Muscle of arm (tissue), 14 donors: Measurements from ENCODE around the gene KCNJ12. TPM values are rescaled to one million over a fixed set of nuclear protein-coding genes. Genes with fewer than 3 reads are reported as not detected.
"Not testable (repeated sequence)": the region's sequence is repeated elsewhere in the genome, so short reads cannot be mapped to it uniquely, and the experiment has no call there.

Source experiments
- DNase-seq: peaks from one replicate; pipeline ENCODE4 v3.0.0-alpha.2; 2013
- long read RNA-seq, 11 donors: transcript quantifications; one replicate each; lab custom pipeline, GENCODE V29; 2026
- polyA plus RNA-seq, 12 donors: library from polyadenylated mRNA; unstranded; fragments of 120-200 nt; gene quantifications; one replicate each; pipeline ENCODE4 v1.2.1, GENCODE V29; 2013; ENCODE audit not compliant: insufficient read length in 12 of 12

Gene KCNJ12
- polyA plus RNA-seq: 10 to 100 TPM in 4 of 12 donors, 1 to 10 TPM in 7, not detected in 1; 2.6 to 20.1 (median 8.9) TPM
- long read RNA-seq, donor 1, full-length matches to known transcripts: 1 of 1 reads
- long read RNA-seq, donor 1, partial matches to known transcripts: 0 of 1 reads
- long read RNA-seq, donor 1, other reads (novel, unspliced or antisense): 0 of 1 reads
- long read RNA-seq, donor 2, full-length matches to known transcripts: 2 of 2 reads
- long read RNA-seq, donor 2, partial matches to known transcripts: 0 of 2 reads
- long read RNA-seq, donor 2, other reads (novel, unspliced or antisense): 0 of 2 reads
- long read RNA-seq, donor 3, full-length matches to known transcripts: 3 of 3 reads
- long read RNA-seq, donor 3, partial matches to known transcripts: 0 of 3 reads
- long read RNA-seq, donor 3, other reads (novel, unspliced or antisense): 0 of 3 reads
- long read RNA-seq, donor 4, full-length matches to known transcripts: 1 of 1 reads
- long read RNA-seq, donor 4, partial matches to known transcripts: 0 of 1 reads
- long read RNA-seq, donor 4, other reads (novel, unspliced or antisense): 0 of 1 reads
- long read RNA-seq, donor 5, full-length matches to known transcripts: 10 of 10 reads
- long read RNA-seq, donor 5, partial matches to known transcripts: 0 of 10 reads
- long read RNA-seq, donor 5, other reads (novel, unspliced or antisense): 0 of 10 reads
- long read RNA-seq, donor 6, full-length matches to known transcripts: 1 of 1 reads
- long read RNA-seq, donor 6, partial matches to known transcripts: 0 of 1 reads
- long read RNA-seq, donor 6, other reads (novel, unspliced or antisense): 0 of 1 reads
- long read RNA-seq, donor 7, full-length matches to known transcripts: 1 of 1 reads
- long read RNA-seq, donor 7, partial matches to known transcripts: 0 of 1 reads
- long read RNA-seq, donor 7, other reads (novel, unspliced or antisense): 0 of 1 reads
- long read RNA-seq, donor 8, full-length matches to known transcripts: 6 of 6 reads
- long read RNA-seq, donor 8, partial matches to known transcripts: 0 of 6 reads
- long read RNA-seq, donor 8, other reads (novel, unspliced or antisense): 0 of 6 reads
- long read RNA-seq, donor 9, full-length matches to known transcripts: 3 of 3 reads
- long read RNA-seq, donor 9, partial matches to known transcripts: 0 of 3 reads
- long read RNA-seq, donor 9, other reads (novel, unspliced or antisense): 0 of 3 reads
- long read RNA-seq, donor 10, full-length matches to known transcripts: 7 of 7 reads
- long read RNA-seq, donor 10, partial matches to known transcripts: 0 of 7 reads
- long read RNA-seq, donor 10, other reads (novel, unspliced or antisense): 0 of 7 reads
- long read RNA-seq, donor 11, full-length matches to known transcripts: 3 of 3 reads
- long read RNA-seq, donor 11, partial matches to known transcripts: 0 of 3 reads
- long read RNA-seq, donor 11, other reads (novel, unspliced or antisense): 0 of 3 reads

- DNase-seq: no peak
Observed at GRCh38 chr17:21376081-21376758, at the start of gene KCNJ12. TSS of gene KCNJ12 (plus strand) at chr17:21376357. CDS start at chr17:21415343, 38,986 bp downstream.

GRCh38 chr17:21327921-21328320, 48.2 kb upstream of the KCNJ12 start:
- DNase-seq: not testable (repeated sequence)

GRCh38 chr17:21328778-21329177, 47.4 kb upstream of the KCNJ12 start:
- not testable (repeated sequence) for DNase-seq

- DNase-seq: no peak
Observed at GRCh38 chr17:21330436-21331160, 45.6 kb upstream of the KCNJ12 start.

- not testable (repeated sequence) for DNase-seq
Observed at GRCh38 chr17:21336541-21337294, 39.4 kb upstream of the KCNJ12 start.

GRCh38 chr17:21337981-21338625, 38.1 kb upstream of the KCNJ12 start:
- DNase-seq: not testable (repeated sequence)

GRCh38 chr17:21339011-21339410, 37.1 kb upstream of the KCNJ12 start:
- DNase-seq: no peak

- not testable (repeated sequence) for DNase-seq
Observed at GRCh38 chr17:21339571-21339970, 36.6 kb upstream of the KCNJ12 start.

GRCh38 chr17:21340407-21340806, 35.8 kb upstream of the KCNJ12 start:
- DNase-seq: not testable (repeated sequence)

GRCh38 chr17:21341279-21341678, 34.9 kb upstream of the KCNJ12 start:
- DNase-seq: not testable (repeated sequence)

GRCh38 chr17:21341925-21342540, 34.1 kb upstream of the KCNJ12 start:
- DNase-seq: not testable (repeated sequence)

GRCh38 chr17:21343061-21343949, 32.9 kb upstream of the KCNJ12 start:
- not testable (repeated sequence) for DNase-seq

- not testable (repeated sequence) for DNase-seq
Observed at GRCh38 chr17:21344801-21345200, 31.4 kb upstream of the KCNJ12 start.

GRCh38 chr17:21345236-21345635, 30.9 kb upstream of the KCNJ12 start:
- no peak for DNase-seq

- DNase-seq: not testable (repeated sequence)
Observed at GRCh38 chr17:21346107-21346506, 30.1 kb upstream of the KCNJ12 start.

- not testable (repeated sequence) for DNase-seq
Observed at GRCh38 chr17:21346651-21347250, 29.4 kb upstream of the KCNJ12 start.
